DMS 273 (cell line): ENCODE data around the gene DNAH7.
"Not testable (repeated sequence)": the region's sequence is repeated elsewhere in the genome, so short reads cannot be mapped to it uniquely, and the experiment has no call there.

Source experiments
- DNase-seq: peaks from one replicate; lab custom pipeline; 2025; ENCODE audit not compliant: unreplicated experiment; lab: John Stamatoyannopoulos, UW

DNAH7 gene

GRCh38 chr2:195984923-195985726 is 83.5 kb downstream of the DNAH7 start:
- no peak for DNase-seq

- no peak for DNase-seq
These were observed 101.3 kb downstream of the DNAH7 start for GRCh38 chr2:195967336-195967735.

- DNase-seq: no peak
These were observed 106.8 kb downstream of the DNAH7 start for GRCh38 chr2:195961873-195962272.

- DNase-seq: no peak
These were observed 109.3 kb downstream of the DNAH7 start for GRCh38 chr2:195959341-195959740.

- DNase-seq: no peak
These were observed 111.9 kb downstream of the DNAH7 start for GRCh38 chr2:195956725-195957124.

- DNase-seq: no peak
These were observed 123.6 kb downstream of the DNAH7 start for GRCh38 chr2:195945056-195945455.

- DNase-seq: no peak
These were observed 131.5 kb downstream of the DNAH7 start for GRCh38 chr2:195937176-195937575.

- DNase-seq: no peak
These were observed 134.2 kb downstream of the DNAH7 start for GRCh38 chr2:195934484-195934883.

- DNase-seq: peak; percentile 4
These were observed 139.1 kb downstream of the DNAH7 start for GRCh38 chr2:195929531-195929930.

GRCh38 chr2:195925120-195925519 is 143.5 kb downstream of the DNAH7 start:
- no peak for DNase-seq

GRCh38 chr2:195923889-195924288 is 144.7 kb downstream of the DNAH7 start:
- no peak for DNase-seq

GRCh38 chr2:195917021-195917600 is 151.5 kb downstream of the DNAH7 start:
- not testable (repeated sequence) for DNase-seq

GRCh38 chr2:195912079-195912478 is 156.6 kb downstream of the DNAH7 start:
- peak; percentile 3 for DNase-seq

- no peak for DNase-seq
These were observed 158.1 kb downstream of the DNAH7 start for GRCh38 chr2:195910570-195910969.

GRCh38 chr2:195909926-195910325 is 158.7 kb downstream of the DNAH7 start:
- no peak for DNase-seq

GRCh38 chr2:195907474-195907873 is 161.2 kb downstream of the DNAH7 start:
- no peak for DNase-seq

- DNase-seq: no peak
These were observed 164.7 kb downstream of the DNAH7 start for GRCh38 chr2:195903956-195904355.

- DNase-seq: no peak
These were observed 165.8 kb downstream of the DNAH7 start for GRCh38 chr2:195902857-195903256.

GRCh38 chr2:195899226-195899625 is 169.4 kb downstream of the DNAH7 start:
- no peak for DNase-seq

GRCh38 chr2:195898505-195899191 is 170.0 kb downstream of the DNAH7 start:
- peak; percentile 93 for DNase-seq

- no peak for DNase-seq
These were observed 177.6 kb downstream of the DNAH7 start for GRCh38 chr2:195891081-195891480.

GRCh38 chr2:195879153-195879552 is 189.5 kb downstream of the DNAH7 start:
- DNase-seq: no peak
